ENCODE data around the gene UGT1A6.
"Not testable (repeated sequence)": the region's sequence is repeated elsewhere in the genome, so short reads cannot be mapped to it uniquely, and the experiment has no call there.

UGT1A6 gene

DNA sequence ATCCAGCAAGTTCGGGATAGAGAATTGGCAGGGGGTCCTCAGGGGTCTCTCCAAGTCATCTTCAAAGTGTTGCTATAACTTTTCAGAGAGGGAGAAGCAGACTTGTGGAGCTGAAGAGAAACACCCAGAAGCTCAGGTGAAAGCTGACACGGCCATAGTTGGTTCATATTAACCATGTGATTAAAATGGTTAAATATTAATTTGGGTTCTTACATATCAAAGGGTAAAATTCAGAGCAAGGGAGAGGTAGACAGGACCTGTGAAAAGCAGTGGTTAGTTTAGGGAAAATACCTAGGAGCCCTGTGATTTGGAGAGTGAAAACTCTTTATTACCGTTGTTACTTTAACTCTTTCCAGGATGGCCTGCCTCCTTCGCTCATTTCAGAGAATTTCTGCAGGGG is at the start of gene UGT1A6:
Gene UGT1A6 (plus strand): TSS at position 243 of the 400 bp plus-strand sequence. CDS start 115 bp downstream, at position 358.
- no peak for DNase-seq

GRCh38 chr2:233643128-233643527 is 49.6 kb upstream of the UGT1A6 start:
- DNase-seq, result no peak

- DNase-seq, result not testable (repeated sequence)
Observed at GRCh38 chr2:233646033-233646432, 46.7 kb upstream of the UGT1A6 start.

GRCh38 chr2:233650981-233651380 is 41.7 kb upstream of the UGT1A6 start:
- DNase-seq, result no peak

- no peak for DNase-seq
Observed at GRCh38 chr2:233651430-233651829, 41.3 kb upstream of the UGT1A6 start.

DNA sequence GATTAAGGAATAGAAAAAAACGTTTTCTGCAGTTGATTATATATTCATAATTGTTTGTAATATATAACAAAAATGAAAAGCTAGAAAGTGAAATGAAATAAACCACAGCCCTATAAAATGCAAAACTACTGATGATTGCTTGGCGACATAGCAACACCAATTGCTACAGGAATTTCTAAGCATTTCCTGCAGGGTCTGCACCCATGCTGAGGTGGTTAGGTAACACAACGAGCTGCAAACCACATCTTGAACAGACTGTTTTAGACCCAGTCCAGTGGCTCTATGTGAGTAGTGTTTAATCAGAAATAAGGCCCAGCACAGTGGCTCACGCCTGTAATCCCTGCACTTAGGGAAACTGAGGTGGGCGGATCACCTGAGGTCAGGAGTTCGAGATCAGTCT is 38.2 kb upstream of the UGT1A6 start:
- no peak for DNase-seq

DNA sequence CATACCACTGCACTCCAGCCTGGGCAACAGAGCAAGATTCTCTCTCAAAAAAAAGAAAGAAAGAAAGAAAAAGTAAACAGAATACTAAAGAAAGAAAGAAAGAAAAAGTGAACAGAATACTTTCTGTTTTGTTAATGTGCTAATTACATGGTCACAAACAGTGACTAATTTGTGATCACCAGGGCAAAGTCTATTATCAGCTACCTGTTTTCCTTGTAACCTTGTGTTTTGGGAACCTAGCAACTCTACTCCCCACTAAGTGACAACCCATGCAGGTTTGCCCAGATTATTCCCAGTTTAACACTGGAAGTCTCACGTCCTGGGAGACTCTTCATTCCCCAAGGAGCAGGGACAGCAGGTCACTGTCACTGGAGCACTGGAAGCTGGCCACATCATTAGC is 37.6 kb upstream of the UGT1A6 start:
- DNase-seq, result no peak

- not testable (repeated sequence) for DNase-seq
Observed at GRCh38 chr2:233655943-233656342, 36.7 kb upstream of the UGT1A6 start.

DNA sequence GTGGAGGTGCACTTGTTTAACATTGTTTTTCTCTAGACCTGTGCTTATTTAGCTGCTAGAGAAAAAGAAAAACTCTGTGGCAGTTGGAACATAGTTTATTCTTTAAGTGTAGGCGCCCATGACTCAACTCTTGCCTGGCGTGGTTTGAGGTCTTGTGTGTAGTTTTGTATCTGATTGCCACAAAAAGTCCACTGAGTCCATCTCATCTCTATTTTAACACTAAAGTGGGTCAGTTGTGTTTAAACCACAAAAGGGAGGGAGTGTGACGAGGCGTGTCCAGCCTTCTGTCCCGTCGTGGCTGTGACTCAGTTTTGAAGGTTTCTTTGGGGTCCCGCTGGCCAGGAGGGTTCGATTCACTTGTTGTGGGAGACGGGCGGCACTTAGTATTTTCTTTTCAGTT is 36.2 kb upstream of the UGT1A6 start:
- no peak for DNase-seq

DNA sequence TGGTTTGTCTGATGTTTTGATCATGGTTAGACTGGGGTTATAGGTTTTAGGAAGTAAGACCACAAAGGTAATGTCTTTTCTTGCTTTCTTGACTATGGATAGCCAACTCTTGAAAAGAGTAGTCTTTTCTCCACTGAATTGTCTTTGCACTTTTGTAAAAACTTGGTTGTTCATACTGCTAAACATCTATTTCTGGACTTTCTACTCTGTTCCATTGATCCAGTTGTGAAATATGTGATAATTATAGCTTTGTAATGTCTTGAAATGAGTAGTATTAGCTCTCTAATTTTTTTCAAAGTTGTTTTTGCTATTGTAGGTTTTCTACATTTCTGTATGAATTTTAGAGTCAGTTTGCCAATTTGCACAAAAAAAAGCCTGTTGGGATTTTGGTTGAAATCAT is 34.1 kb upstream of the UGT1A6 start:
- DNase-seq, result no peak

GRCh38 chr2:233663911-233664310 is 28.8 kb upstream of the UGT1A6 start:
- no peak for DNase-seq

DNA sequence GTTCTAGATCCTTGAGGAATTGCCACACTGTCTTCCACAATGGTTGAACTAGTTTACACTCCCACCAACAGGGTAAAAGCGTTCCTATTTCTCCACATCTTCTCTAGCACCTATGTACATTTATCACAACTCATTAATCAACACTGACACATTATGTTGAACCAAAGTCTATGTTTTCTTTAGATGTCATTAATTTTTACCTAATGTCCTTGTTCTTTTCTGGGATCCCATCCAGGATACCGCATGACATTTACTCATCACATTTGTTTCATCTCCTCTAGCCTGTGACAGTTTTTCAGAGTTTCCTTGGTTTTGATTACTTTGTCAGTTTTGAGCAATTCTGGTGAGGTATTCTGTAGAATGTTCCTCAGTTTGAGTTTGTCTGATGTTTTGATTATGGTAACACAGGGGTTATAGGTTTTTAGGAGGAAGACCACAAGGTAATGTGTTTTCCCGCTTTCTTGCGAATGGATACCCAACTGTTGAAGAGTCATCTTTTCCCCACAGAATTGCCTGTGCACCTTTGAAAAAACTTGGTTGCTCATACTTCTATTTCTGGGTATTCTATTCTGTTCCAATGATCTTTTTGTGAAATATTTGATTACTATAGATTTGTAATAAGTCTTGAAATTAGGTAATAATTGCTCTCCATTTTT is 24.0 kb upstream of the UGT1A6 start:
- no peak for DNase-seq

- DNase-seq, result no peak
Observed at GRCh38 chr2:233671290-233672161, 21.2 kb upstream of the UGT1A6 start, which contains the start of gene UGT1A9. Gene UGT1A9, plus strand, starts transcription at chr2:233671898. Its CDS starts 37 bp downstream, at chr2:233671935.

DNA sequence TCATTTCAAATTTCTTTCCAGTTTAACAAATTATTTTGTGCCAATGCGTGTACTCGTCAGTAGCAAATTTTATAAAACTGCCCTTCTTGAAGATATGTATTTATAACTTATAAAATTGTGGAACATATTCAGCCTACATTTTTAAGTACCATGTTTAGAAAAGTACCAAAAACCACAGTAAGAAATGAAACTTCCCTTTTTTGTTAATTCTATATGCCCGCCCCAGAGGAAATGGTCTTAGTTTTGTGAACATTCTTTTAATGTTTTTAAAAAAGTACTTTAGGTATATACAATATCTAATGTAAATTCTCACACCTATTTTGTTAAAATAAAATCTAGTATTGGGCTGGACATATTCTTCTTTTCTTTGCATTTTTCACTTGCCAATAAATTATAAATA is 19.8 kb upstream of the UGT1A6 start:
- no peak for DNase-seq

- DNase-seq, result no peak
Observed at GRCh38 chr2:233673896-233674295, 18.8 kb upstream of the UGT1A6 start.

- no peak for DNase-seq
Observed at GRCh38 chr2:233674314-233674713, 18.4 kb upstream of the UGT1A6 start.

GRCh38 chr2:233674995-233675394 is 17.7 kb upstream of the UGT1A6 start:
- DNase-seq, result no peak

DNA sequence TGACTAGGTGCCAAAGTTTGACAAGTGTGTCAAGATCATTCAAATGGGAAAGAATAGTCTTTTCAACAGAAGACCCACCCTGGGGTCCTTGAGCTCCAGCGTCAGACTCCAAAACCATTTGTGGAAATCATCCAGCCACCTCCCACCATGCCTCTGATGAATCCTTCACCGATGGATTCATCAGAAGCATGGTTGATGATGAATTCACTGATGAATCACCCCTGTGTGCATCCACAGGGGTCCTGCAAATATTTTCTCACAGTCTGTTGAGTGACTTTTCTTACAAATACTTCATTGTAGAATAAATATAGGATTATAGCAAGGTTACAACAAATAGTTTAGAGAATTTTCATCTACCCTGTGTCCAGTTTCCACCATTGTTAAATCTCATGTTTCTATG is 16.6 kb upstream of the UGT1A6 start:
- no peak for DNase-seq

DNA sequence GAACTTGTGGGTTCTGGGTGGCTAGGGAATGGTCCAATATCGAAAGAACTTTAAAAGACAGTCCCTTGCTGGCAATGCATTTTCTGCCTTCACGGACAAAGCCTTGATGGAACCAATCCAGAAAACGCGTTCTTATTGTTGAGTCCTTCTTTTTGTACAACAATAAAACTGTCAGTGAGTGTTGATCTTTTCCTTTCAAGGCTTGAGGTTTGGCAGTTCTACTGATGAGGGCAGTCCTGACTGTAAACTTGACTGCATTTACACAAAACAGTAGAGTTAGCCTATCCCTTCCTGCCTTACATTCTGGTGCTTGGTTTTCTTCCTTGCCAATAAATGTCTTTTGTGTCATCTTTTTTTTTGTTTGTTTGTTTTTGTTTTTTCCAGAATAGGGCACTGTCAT is 13.5 kb upstream of the UGT1A6 start:
- no peak for DNase-seq

GRCh38 chr2:233680361-233681045 is 12.2 kb upstream of the UGT1A6 start:
- no peak for DNase-seq

- DNase-seq, result no peak
Observed at GRCh38 chr2:233681521-233682099, 11.1 kb upstream of the UGT1A6 start, which contains the start of gene UGT1A7. Gene UGT1A7, plus strand, starts transcription at chr2:233681901. Its CDS starts 37 bp downstream, at chr2:233681938.

GRCh38 chr2:233684640-233685039 is 8.1 kb upstream of the UGT1A6 start:
- no peak for DNase-seq

GRCh38 chr2:233686928-233687327 is 5.8 kb upstream of the UGT1A6 start:
- no peak for DNase-seq

Data from NCI-H345 (cell line).